Mesodermal cell (in vitro differentiated cells): ENCODE results near the gene GATA1. TPM values are rescaled to one million over a fixed set of nuclear protein-coding genes. Genes with fewer than 3 reads are reported as not detected.

Experiments
- H3K27ac ChIP-seq: 2 replicates; pipeline ENCODE4 v1.7.0; 2013; ENCODE audit warnings: mild to moderate bottlenecking, low read depth, low read length, moderate library complexity; ENCODE audit not compliant: severe bottlenecking
- H3K36me3 ChIP-seq: 2 replicates; pipeline ENCODE4 v1.7.1; 2013; ENCODE audit warnings: mild to moderate bottlenecking, low read length, moderate library complexity; ENCODE audit not compliant: control insufficient read depth, insufficient read depth
- H3K4me1 ChIP-seq: one replicate; pipeline ENCODE4 v1.7.1; 2013; ENCODE audit warnings: mild to moderate bottlenecking, low read length; ENCODE audit not compliant: insufficient read depth, control insufficient read depth, poor library complexity, severe bottlenecking
- H3K4me3 ChIP-seq: 2 replicates; pipeline ENCODE4 v1.7.0; 2013; ENCODE audit warnings: low read length, control low read depth, mild to moderate bottlenecking; ENCODE audit not compliant: insufficient read depth, poor library complexity, severe bottlenecking; ENCODE audit errors: extremely low read depth
- H3K9me3 ChIP-seq: 2 replicates; pipeline ENCODE4 v1.7.1; 2013; ENCODE audit warnings: mild to moderate bottlenecking, low read length, moderate library complexity; ENCODE audit not compliant: control insufficient read depth
- WGBS, 2 experiments: methylation state at CpG; one replicate each; pipeline ENCODE4 v1.1.5; 2013; ENCODE audit warnings: missing lambda C conversion rate in 2 of 2; ENCODE audit not compliant: insufficient coverage in 2 of 2; 5-methylcytosine and 5-hydroxymethylcytosine counted together
- polyA plus RNA-seq, 2 experiments: library from polyadenylated mRNA; stranded (reverse); fragments of 50-300 nt; gene quantifications; one replicate each; pipeline ENCODE4 v1.2.3, GENCODE V29; 2013

GATA1 gene
- 1.2 TPM for polyA plus RNA-seq (2013, experiment 1 of 2)
- polyA plus RNA-seq (2013, experiment 2 of 2) = not detected

DNA sequence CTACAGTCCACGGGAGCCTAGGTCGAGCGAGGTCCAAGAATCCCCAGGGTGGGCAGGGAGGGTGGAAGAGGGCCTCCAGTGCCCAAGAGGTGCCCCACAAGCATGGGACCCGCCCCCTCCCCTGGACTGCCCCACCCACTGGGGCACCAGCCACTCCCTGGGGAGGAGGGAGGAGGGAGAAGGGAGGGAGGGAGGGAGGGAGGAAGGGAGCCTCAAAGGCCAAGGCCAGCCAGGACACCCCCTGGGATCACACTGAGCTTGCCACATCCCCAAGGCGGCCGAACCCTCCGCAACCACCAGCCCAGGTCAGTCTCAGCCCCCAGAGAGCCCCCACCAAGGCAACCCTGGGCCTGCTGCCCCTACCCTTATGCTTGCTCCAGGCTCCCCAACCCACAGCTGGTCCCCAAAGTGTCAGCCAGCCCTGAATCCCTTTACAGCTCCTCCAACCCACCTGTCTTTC is at the start of gene GATA1:
TSS of gene GATA1 (plus strand) at position 250 of the 460 bp plus-strand sequence. CDS start 4,520 bp downstream, outside the sequence.
- Histone ChIP-seq H3K27ac (no peak within 1 kb of the TSS), H3K4me1 (no peaks in the 10 kb centered on the region), H3K9me3 (no peaks in the 10 kb centered on the region), H3K4me3 (no peak within 1 kb of the TSS), H3K36me3 (no peaks in the 10 kb centered on the region)
- no CpG with 5 or more reads among the region's 7 CpGs for WGBS, 2 experiments

DNA sequence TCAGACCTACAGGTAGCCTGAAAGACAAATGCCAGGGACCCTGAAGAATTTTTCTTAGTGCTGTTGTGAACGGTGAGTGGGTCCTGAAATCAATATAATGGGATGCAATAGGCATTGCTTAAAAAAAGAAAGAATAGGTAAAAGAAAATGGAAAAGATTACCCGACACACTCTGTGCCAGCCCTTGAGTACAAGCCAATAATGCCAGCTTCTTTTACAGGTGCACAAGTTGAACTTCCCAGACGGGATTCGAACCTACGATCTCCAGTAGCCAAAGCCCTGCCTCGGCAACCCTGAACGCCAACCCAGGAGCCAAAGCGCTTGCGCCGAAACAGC is 49.5 kb upstream of the GATA1 start:
- Histone ChIP-seq H3K36me3 (no peaks in the 10 kb centered on the region), H3K27ac (no peak overlapping the region), H3K9me3 (no peaks in the 10 kb centered on the region), H3K4me3 (peak overlapping the region; percentile 53), H3K4me1 (peaks cover 2% of the 10 kb centered on the region)
- 0 to 13% methylated on average over 5 to 8 of the region's 10 CpGs for WGBS, 2 experiments

DNA sequence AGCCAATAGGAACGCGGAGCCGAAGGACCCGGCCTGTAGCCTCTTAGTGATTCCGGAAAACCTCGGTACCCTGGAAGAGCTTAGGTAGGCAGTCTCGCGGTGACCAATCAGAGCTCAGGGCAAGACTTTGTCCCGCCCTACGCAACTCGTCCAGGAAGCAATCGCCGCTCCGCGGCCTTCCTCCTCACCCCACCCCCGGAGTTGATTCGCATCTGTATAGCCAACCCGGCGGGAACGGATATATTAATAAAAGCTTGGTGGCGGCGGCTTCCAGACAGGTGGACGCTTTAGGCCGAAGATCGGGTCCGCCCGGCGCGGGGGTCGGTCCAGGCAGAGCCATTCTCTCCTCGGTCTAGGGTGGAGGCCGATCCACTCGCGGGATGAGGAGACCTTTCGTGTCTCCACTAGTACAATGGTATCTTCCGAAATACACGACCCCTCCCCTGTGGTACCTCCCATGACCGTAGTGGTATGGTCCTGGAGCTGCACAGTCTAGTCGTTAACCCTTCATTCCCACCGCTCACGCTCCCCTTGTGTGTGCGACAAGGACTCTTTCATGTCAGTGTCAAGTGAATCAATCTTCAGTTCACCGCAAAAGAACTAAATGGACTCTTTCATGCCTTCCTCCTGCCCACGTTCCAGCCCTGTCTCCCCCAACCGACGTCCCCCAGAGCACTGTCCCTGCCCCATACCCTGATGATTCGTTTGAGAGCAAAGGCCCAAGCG is 49.0 kb upstream of the GATA1 start:
- Histone ChIP-seq H3K27ac (peak overlapping the region; percentile 83), H3K9me3 (no peaks in the 10 kb centered on the region), H3K36me3 (no peaks in the 10 kb centered on the region), H3K4me1 (peaks cover 2% of the 10 kb centered on the region), H3K4me3 (peak overlapping the region; percentile 53)
- WGBS, 2 experiments = 0 to 1% methylated on average over 21 to 22 of the region's 48 CpGs

DNA sequence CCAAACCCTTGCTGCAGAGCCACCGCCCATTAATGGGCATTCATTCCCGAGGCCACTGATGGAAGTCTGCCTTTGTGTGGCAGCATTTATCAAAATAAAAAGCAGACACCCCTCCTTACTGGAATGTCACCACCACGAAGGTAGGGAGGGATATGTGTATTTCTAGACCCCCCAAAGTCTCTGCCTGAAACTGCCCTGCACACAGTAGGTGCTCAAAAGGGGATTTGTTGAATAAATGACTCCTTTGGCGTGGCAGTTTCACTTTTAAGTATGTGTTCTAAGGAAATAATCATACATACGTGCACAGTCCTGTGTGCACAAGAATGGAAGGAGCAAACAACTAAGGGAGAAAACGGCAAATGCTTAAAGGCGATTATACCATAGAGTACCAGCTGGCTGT is 48.5 kb upstream of the GATA1 start:
- no peaks in the 10 kb centered on the region for H3K36me3 ChIP-seq
- H3K9me3 ChIP-seq = no peaks in the 10 kb centered on the region
- H3K27ac ChIP-seq = peak overlapping the region; percentile 83
- WGBS, 2 experiments = 100% methylated on average over 4 of the region's 7 CpGs; no CpG with 5 or more reads in 1 of the 2 experiments
- peak overlapping the region; percentile 53 for H3K4me3 ChIP-seq
- peaks cover 2% of the 10 kb centered on the region for H3K4me1 ChIP-seq

DNA sequence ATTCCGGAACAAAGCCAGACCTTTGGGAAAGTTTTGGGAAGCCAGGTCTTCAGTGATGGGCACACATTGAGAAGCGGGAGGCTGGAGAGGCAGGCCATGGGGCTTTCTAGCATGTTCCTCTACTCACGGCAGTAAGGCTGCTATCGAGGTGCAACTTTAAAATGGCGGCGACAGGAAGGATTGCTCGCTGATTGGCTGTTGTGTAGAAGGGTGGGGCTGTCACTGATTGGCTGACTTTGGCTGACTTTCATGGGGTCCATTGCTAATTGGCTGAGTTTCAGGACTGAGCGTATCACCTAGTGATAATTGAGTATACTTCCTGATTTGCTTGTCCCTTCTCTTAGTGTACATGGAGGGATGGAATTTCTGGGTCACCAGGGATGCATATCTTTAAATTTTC is 44.6 kb upstream of the GATA1 start:
- WGBS, 2 experiments = 80 to 100% methylated on average over 1 to 2 of the region's 8 CpGs

DNA sequence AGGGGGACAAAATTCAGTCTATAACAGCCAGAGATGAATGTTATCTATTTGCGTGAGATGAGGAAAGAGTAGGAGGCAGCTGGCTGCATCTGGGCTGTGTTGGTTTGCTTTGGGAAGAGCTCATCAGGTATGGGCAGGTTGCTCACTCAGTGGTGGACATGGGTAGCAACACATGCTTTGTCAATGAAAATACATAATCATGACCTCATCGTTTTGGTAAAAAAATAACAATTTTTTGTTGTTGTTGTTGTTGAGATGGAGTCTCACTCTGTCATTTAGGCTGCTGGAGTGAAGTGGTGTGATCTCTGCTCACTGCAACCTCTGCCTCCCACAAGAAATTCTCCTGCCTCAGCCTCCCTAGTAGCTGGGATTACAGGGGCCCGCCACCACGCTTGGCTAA is 41.2 kb upstream of the GATA1 start:
- Histone ChIP-seq H3K27ac (no peak overlapping the region), H3K9me3 (no peaks in the 10 kb centered on the region), H3K36me3 (no peaks in the 10 kb centered on the region), H3K4me1 (no peaks in the 10 kb centered on the region), H3K4me3 (no peak overlapping the region)
- 100% methylated on average over 1 of the region's 4 CpGs; no CpG with 5 or more reads in 1 of the 2 experiments for WGBS, 2 experiments

More for the DNA sequence above, 44.6 kb upstream of the GATA1 start:
- no peak overlapping the region for H3K27ac ChIP-seq
- no peaks in the 10 kb centered on the region for H3K36me3 ChIP-seq
- peaks cover 2% of the 10 kb centered on the region for H3K4me1 ChIP-seq
- no peak overlapping the region for H3K4me3 ChIP-seq
- no peaks in the 10 kb centered on the region for H3K9me3 ChIP-seq

DNA sequence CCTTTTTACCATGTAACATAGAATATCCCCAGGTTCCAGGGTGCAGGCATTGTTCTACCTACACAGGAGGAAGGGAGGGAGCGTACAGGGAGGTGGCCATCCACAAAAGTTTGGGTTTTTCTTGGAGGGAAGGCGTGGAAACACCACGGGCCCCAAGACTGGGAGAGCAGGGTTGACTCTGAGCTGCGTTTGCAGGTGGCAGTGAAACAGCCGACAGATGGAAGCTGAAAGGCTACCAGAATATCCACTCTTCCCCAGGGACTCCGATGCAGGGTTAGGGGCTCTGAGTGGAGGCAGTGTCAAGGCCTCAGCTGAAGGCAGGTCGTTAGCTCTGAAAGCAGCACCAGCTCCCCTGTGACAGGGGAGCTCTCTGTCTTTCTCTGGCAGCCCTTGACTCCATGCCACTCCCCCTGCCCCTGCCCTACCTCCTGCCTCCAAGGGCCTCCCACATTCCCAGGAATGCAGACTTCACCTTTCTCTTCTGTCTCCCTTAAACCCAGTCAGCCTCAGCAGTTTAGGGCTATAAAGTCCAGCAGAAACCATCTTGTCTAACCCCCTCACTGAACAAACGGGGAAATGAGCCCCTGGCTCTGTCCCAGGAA is 38.9 kb upstream of the GATA1 start:
- H3K4me3 ChIP-seq = no peak overlapping the region
- WGBS, 2 experiments = 62 to 100% methylated on average over 3 to 4 of the region's 8 CpGs
- H3K9me3 ChIP-seq = no peaks in the 10 kb centered on the region
- H3K4me1 ChIP-seq = no peaks in the 10 kb centered on the region
- no peak overlapping the region for H3K27ac ChIP-seq
- H3K36me3 ChIP-seq = no peaks in the 10 kb centered on the region

DNA sequence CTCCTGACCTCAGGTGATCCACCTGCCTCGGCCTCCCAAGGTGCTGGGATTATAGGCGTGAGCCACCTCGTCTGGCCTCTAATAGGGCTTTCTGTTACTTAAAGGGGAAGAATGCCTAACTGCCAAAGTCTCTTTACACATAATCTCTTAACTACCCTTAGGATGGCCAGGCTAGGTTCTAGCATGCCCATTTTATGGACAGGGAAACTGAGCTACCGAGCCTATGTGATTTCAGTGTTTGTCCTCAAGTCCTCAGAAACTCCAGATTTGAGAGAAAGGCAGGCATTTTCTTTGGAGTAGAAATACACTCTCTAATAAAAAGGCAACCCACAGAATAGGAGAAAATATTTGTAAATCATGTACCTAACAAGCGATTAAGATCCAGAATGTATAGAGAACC is 37.2 kb upstream of the GATA1 start:
- Histone ChIP-seq H3K4me1 (no peaks in the 10 kb centered on the region), H3K4me3 (no peak overlapping the region), H3K36me3 (no peaks in the 10 kb centered on the region), H3K27ac (no peak overlapping the region), H3K9me3 (no peaks in the 10 kb centered on the region)
- WGBS, 2 experiments = no CpG with 5 or more reads among the region's 5 CpGs

DNA sequence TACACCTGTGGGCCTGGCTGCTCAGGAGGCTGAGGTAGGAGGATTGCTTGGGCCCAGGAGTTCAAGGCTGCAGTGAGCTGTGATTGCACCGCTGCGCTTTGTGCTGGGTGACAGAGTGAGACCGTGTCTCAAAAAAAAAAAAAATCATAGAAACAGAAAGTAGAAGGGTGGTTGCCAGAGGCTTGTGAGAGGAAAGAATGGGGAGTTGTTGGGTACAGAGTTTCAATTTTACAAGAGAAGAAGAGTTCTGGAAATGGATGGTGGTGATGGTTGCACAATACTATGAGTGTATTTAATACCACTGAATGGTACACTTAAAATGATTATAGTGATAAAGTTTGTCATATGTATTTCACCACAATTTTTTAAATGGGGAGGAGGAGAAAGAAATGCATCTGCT is 35.0 kb upstream of the GATA1 start:
- 100% methylated on average over 1 of the region's 3 CpGs; no CpG with 5 or more reads in 1 of the 2 experiments for WGBS, 2 experiments
- Histone ChIP-seq H3K36me3 (no peaks in the 10 kb centered on the region), H3K27ac (no peak overlapping the region), H3K4me1 (no peaks in the 10 kb centered on the region), H3K4me3 (no peak overlapping the region), H3K9me3 (no peaks in the 10 kb centered on the region)

DNA sequence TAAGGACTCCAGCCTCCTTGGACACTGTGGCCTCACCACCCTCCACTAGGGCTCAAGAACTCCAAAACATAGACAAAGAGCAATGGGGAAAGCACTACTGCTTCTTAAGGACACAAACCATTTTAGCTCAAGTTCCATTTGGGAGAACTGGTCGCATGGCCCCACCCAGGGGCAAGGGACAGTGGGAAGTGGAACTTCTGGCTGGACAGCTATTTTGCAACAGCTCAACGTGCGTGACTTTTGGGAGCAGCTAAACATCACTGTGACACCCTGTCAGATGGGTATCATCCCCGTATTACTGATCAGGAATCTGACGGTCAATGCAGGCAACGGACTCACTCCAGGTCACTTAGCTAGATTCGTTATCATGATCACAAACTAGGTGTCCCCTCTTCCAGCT is 33.9 kb upstream of the GATA1 start:
- Histone ChIP-seq H3K4me3 (no peak overlapping the region), H3K27ac (no peak overlapping the region), H3K9me3 (no peaks in the 10 kb centered on the region), H3K36me3 (no peaks in the 10 kb centered on the region), H3K4me1 (no peaks in the 10 kb centered on the region)
- 88 to 98% methylated on average over 5 of the region's 7 CpGs for WGBS, 2 experiments

DNA sequence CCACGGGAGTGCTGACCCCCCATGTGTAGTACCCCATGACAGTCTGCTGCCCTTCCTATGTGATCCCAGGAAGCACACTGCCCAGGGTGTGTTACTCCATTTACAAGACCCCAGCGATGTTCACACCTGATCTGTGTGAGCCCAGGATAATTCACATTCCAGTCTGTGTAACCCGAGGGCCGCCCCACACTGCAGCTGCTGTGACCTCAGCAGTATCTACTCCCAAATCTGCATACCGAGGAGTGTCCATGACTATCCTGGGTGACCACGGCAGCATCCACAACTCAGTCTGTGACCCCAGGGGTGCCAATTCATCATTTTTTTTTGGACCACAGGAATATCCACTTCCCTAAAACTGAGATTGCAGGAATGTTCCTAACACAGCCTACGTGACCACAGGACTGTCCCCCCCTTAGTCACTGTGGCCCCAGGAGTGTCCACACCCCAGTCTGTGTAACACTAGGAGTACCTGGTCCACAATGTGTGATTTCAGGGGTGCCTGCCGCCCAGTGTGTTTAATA is 32.6 kb upstream of the GATA1 start:
- Histone ChIP-seq H3K36me3 (no peaks in the 10 kb centered on the region), H3K4me3 (no peak overlapping the region), H3K27ac (no peak overlapping the region), H3K9me3 (no peaks in the 10 kb centered on the region), H3K4me1 (no peaks in the 10 kb centered on the region)
- WGBS, 2 experiments = 80 to 82% methylated on average over 4 to 7 of the region's 8 CpGs
